Measurements from ENCODE around the gene CLEC1A.

- TF ChIP-seq CTCF (IDR thresholded peaks at IDR 0.05) (no peak), POLR2A (IDR thresholded peaks at IDR 0.05) (no peak)
Observed at GRCh38 chr12:10113075-10113474, 14.3 kb upstream of the CLEC1A start.
